ENCODE data around the gene EMID1. TPM values are rescaled to one million over a fixed set of nuclear protein-coding genes. Genes with fewer than 3 reads are reported as not detected.
A peak's percentile ranks its signal among the peaks of the same experiment; 100 is the strongest.

EMID1 gene
- total and polyA plus RNA-seq, 2 donors from 2014 or later = 9.6 to 25.5 TPM

GRCh38 chr22:29197096-29197495 lies 8.6 kb upstream of the EMID1 start:
- Histone ChIP-seq H3K9me3 (ENCODE audit: control insufficient read depth in 2 of 3, insufficient read depth in 1 of 3, low read length in 3 of 3) (no peaks in the 10 kb centered on the region), H3K4me1 (ENCODE audit: control insufficient read depth in 2 of 3, insufficient read depth in 2 of 3, low read depth in 1 of 3, low read length in 3 of 3) (peaks cover 0 to 11% (median 8%) of the 10 kb centered on the region in 3 donors), H3K4me3 (ENCODE audit: low read length in 3 of 3) (no peak overlapping the region), H3K9ac (ENCODE audit: low read length in 3 of 3) (no peak overlapping the region), H3K27me3 (ENCODE audit: control insufficient read depth, insufficient read depth, low read length) (no peaks in the 10 kb centered on the region), H3K27ac (ENCODE audit: low read depth in 2 of 2, low read length in 2 of 2) (no peak overlapping the region), H3K36me3 (ENCODE audit: control insufficient read depth in 2 of 3, insufficient read depth in 3 of 3, low read length in 3 of 3) (no peaks in the 10 kb centered on the region)
- DNase-seq (peak in 2 of 5 donors; percentile 3 to 10), FAIRE-seq (no peak)
- TF ChIP-seq CTCF (IDR thresholded peaks at IDR 0.05; ENCODE audit: borderline replicate concordance, extremely low read depth, insufficient read depth) = no peak
- intact Hi-C loops (cut with DNase I) = no loop called here

DNA sequence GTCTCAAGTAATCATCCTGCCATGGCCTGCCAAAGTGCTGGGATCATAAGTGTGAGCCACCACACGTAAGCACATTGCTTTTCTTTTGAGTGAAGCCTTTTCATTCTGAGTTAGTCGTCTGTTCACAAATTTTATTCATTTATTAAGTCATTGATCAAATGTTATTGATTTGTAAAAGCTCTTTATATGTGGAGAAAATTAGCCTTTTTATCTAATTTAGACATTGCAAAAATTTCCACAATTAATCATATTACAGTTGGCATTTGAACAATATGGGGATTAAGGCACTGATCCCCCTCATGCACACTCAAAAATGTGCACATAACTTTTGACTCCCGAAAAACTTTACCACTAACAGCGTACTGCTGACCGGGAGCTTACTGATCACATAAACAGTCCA lies 7.5 kb upstream of the EMID1 start:
- no peaks in the 10 kb centered on the region for H3K27me3 ChIP-seq (ENCODE audit: control insufficient read depth, insufficient read depth, low read length)
- intact Hi-C loops (cut with DNase I) = no loop called here
- H3K4me3 ChIP-seq (ENCODE audit: low read length in 3 of 3) = no peak overlapping the region
- H3K27ac ChIP-seq (ENCODE audit: low read depth in 2 of 2, low read length in 2 of 2) = no peak overlapping the region
- DNase-seq = no peak
- H3K4me1 ChIP-seq (ENCODE audit: control insufficient read depth in 2 of 3, insufficient read depth in 2 of 3, low read depth in 1 of 3, low read length in 3 of 3) = peaks cover 0 to 16% (median 8%) of the 10 kb centered on the region in 3 donors
- no peaks in the 10 kb centered on the region for H3K9me3 ChIP-seq (ENCODE audit: control insufficient read depth in 2 of 3, insufficient read depth in 1 of 3, low read length in 3 of 3)
- TF ChIP-seq CTCF (IDR thresholded peaks at IDR 0.05; ENCODE audit: borderline replicate concordance, extremely low read depth, insufficient read depth) = no peak
- no peak overlapping the region for H3K9ac ChIP-seq (ENCODE audit: low read length in 3 of 3)
- no peak for FAIRE-seq
- H3K36me3 ChIP-seq (ENCODE audit: control insufficient read depth in 2 of 3, insufficient read depth in 3 of 3, low read length in 3 of 3) = no peaks in the 10 kb centered on the region

DNA sequence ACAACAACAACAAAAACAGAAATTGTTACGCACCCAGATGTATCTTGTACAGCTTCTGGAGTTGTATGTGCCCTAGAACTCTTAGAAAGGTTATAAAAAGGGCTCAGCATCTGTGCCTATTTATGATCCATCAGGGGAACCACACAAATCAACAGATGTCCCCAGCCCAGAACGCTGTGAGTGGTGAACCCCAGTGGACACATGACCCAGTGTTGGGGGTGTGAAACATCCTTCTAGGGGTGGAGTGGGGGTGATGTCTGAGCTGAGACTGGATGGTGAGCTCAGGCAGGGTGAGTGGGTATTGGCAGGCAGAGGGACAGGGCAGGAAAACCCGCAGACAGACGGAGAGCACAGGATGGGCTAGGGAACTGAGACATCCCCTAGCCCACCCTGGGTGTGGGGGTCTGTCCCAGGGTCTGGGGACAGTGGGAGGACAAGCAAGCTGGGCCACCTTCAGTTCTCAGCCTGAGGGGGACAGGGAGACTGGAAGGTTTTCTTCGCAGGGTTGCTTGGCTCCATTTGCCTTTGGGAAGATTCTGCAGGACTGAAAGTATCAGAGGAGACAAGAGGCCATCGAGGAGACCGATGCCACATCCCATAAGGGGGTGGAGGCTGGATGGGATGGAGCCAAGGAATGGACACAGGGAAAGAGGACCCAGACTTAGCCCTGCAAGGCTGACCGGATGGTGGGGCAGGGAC lies 5.8 kb upstream of the EMID1 start:
- DNase-seq (peak in 2 of 5 donors; percentile 13 to 39), FAIRE-seq (no peak)
- no peak for TF ChIP-seq CTCF (IDR thresholded peaks at IDR 0.05; ENCODE audit: borderline replicate concordance, extremely low read depth, insufficient read depth)
- H3K4me1 ChIP-seq (ENCODE audit: control insufficient read depth in 2 of 3, insufficient read depth in 2 of 3, low read depth in 1 of 3, low read length in 3 of 3) = peaks cover 0 to 26% (median 8%) of the 10 kb centered on the region in 3 donors
- no peak overlapping the region for H3K27ac ChIP-seq (ENCODE audit: low read depth in 2 of 2, low read length in 2 of 2)
- no peaks in the 10 kb centered on the region for H3K27me3 ChIP-seq (ENCODE audit: control insufficient read depth, insufficient read depth, low read length)
- no peak overlapping the region for H3K9ac ChIP-seq (ENCODE audit: low read length in 3 of 3)
- no peak overlapping the region for H3K4me3 ChIP-seq (ENCODE audit: low read length in 3 of 3)
- intact Hi-C loops (cut with DNase I) = no loop called here
- no peaks in the 10 kb centered on the region for H3K36me3 ChIP-seq (ENCODE audit: control insufficient read depth in 2 of 3, insufficient read depth in 3 of 3, low read length in 3 of 3)
- no peaks in the 10 kb centered on the region for H3K9me3 ChIP-seq (ENCODE audit: control insufficient read depth in 2 of 3, insufficient read depth in 1 of 3, low read length in 3 of 3)

Data from kidney (tissue), 14 donors.